ENCODE data around the gene FHIT.
"Not testable (repeated sequence)": the region's sequence is repeated elsewhere in the genome, so short reads cannot be mapped to it uniquely, and the experiment has no call there.

FHIT gene

GRCh38 chr3:59821274-59821673 lies 1430.0 kb downstream of the FHIT start:
- DNase-seq (ENCODE audit: low read depth) = no peak

DNA sequence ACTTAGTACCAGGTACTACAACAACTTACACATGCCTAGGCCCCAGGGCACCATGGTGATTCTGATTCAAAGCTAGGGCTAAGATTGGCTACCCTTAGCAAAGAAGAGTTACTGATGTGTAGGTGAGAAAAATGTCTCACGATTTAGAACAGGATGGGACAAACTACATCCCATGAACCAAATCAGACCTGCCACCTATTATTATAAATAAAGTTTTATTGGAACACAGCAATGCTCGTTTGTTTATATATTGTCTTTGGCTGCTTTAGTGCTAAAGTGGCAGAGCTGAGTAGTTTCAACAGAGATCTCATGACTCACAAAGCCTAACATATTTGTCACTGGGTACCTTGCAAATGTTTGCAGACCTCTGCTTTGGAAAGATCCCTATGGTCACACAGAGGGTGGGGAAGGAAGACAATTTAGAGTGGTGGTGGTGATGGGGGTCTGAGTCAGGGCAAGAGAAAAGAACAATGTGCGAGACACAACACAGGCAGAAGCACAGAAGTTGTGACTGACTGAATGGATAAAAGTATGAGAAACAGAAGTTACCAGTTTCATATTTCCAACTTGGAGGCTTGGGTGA lies 1430.8 kb downstream of the FHIT start:
- DNase-seq (ENCODE audit: low read depth) = no peak

DNA sequence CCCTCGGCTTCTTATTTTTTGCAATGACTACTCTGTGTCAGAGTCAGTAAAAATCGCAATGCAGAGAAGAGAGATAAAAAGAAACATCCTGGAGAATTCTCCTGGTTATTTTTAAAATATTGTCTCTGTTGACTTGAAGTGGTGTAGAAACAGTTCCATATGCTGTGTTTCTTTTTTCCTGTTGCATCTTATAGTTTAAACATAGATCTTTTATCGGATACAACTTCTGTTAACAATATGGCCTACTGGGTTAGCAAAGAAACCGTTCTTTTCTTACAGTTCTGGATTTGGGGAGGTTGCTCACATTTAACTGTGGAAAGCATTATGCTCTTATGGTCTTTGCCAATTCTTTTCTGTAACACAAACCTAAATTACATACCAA lies 1432.3 kb downstream of the FHIT start:
- no peak for DNase-seq (ENCODE audit: low read depth)

DNA sequence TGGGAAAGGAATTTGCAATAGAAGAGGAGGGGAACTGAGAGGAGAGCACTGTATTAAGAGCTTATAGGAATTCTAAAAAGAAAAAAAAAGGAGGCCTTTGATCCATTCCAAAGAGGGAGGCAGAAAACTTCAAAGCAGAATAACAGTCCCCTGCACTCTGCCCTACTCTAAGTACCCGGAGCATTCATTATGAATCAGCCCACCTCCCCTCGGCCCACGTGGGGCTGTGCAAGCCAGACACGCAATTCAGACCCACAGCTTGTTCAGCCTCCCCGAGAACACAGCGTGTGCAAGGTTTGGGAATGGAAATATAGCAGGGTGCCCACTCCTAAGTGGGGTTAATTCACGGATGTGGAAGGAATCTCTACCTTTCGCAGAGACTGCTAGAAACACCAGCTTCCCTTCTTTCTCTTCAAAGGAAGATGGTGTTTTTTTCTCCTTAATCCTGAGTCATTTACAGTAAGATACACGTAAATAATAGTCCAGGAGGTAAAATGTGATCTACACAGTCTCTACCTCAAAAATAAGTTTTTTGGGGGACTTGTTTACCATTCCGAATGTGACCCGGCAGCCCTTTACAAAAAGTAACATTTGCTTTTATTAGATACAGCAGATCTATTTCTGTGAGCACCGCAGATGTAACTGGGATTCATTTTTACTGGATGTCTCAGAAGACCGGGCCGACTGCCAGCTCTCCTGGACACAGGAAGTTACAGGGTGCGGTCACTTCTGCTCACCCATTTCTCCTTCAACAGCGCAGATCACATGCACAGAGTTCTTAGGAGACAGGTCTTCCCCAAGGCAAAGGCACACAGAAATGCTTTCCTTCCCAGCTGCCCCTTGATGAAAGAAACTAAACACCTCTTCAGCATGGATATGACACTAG lies 1433.0 kb downstream of the FHIT start:
- no peak for DNase-seq (ENCODE audit: low read depth)

- DNase-seq (ENCODE audit: low read depth) = no peak
Measured at GRCh38 chr3:59817511-59817910, 1433.7 kb downstream of the FHIT start.

DNA sequence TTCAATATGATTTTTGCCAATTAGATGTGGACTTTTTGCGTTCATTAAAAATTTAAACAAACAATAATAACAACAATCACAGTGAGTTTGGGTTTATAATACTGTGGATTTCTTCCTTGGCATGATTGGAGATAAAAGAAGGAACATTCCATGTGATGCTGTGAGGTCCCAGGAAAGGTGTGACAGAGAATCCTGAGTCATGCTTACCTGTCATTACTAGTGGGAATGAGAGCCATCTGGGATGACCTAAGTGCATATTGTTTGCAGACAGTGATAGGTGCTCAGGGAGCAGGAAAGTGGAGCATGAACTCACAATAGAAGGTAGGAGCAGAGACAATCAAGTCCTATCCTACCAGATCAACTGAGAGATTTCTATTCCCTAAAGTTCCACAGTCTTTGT lies 1434.9 kb downstream of the FHIT start:
- DNase-seq (ENCODE audit: low read depth) = no peak

GRCh38 chr3:59813148-59813538 lies 1438.1 kb downstream of the FHIT start:
- no peak for DNase-seq (ENCODE audit: low read depth)

- DNase-seq (ENCODE audit: low read depth) = no peak
Measured at GRCh38 chr3:59812237-59813147, 1438.8 kb downstream of the FHIT start.

DNA sequence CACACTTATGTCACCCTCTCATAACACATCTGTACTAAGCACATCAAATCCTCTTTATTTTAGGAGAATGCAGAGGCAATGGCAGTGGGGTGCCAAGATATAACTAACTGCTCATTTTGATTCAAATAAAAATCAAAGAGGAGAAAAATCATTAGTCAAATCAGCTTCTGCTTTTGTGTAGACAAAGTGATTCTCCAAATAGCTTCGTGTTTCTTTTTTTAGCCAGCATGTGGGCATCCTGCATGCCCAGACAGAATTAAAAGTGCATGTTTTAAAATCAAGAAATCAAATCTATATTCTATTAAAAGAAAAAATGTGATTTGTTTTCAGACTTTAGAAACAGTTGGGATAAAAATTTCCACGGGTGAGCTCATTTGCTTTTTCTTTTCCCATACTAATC lies 1440.1 kb downstream of the FHIT start:
- DNase-seq (ENCODE audit: low read depth) = no peak

GRCh38 chr3:59810606-59811005 lies 1440.6 kb downstream of the FHIT start:
- DNase-seq (ENCODE audit: low read depth) = no peak

DNA sequence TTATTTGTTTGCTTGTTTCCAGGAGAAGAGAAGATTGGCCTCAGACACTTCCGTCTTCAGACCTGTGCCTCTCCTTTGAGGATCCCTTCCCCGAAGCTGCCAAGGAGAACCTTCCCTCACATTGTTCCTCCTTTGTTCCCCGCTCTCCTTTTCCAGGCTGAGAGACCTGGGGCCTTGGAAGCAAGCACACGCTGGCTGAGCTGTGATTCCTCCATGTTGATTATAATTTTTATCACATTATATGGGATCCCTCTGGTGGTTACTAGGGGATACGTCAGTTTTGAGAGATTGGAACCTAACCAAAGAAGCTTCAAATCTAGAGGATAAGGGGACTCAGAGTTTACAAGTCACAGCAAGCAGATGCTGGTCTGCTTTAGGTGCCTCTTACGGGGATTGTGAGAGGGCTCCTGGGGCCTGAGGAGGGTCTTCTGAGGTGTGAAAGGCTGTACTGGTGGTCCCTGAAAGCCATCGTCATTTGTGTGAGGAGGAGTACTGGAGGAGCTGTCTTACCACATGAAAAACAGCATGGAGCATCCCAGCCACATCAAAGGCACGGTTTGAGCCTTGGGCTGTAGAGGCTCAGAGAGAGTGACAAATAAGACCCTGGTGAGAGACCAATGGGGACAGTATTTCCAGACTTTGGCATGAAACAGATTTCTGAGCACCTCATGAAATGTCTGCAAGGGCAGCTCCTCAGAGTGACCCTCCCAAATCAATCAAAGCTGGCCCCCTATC lies 1441.4 kb downstream of the FHIT start:
- DNase-seq (ENCODE audit: low read depth) = no peak

DNA sequence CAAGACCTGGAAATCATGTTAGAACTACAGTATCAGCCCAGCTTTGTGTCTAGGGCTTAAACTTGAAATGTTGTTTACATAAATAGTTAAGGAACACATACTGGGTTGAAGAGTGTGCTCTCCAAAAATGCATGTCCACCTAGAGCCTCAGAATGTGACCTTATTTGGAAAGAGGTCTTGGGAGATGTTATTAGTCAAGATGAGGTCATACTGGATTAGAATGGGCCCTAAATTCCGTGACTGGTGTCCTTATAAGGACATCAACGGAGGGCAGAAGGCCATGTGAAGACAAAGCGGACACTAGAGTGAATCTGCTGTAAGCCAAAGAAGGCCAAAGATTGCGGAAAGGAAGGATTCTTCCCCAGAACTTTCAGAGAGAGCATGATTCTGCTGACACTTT lies 1442.2 kb downstream of the FHIT start:
- no peak for DNase-seq (ENCODE audit: low read depth)

GRCh38 chr3:59808446-59808845 lies 1442.8 kb downstream of the FHIT start:
- no peak for DNase-seq (ENCODE audit: low read depth)

DNA sequence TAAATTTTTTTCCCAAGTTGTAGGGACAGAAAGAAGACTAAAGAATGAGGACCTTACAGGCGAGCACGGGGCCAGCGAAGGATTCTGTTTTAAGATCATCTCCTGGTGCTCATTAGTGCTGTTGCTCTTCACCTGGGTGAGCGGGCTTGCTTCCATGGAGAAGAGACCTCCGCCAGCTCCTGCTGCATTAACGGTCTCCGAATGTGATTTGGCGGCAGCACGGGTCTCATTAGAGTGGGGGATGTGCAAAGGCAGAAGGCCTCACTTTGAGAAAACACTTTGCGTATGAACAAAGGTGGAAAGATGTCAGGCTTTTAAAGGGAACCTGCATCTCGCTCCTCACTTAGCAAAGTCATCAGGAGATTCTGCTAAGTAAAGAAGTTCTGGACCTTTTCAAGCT lies 1448.0 kb downstream of the FHIT start:
- no peak for DNase-seq (ENCODE audit: low read depth)

DNA sequence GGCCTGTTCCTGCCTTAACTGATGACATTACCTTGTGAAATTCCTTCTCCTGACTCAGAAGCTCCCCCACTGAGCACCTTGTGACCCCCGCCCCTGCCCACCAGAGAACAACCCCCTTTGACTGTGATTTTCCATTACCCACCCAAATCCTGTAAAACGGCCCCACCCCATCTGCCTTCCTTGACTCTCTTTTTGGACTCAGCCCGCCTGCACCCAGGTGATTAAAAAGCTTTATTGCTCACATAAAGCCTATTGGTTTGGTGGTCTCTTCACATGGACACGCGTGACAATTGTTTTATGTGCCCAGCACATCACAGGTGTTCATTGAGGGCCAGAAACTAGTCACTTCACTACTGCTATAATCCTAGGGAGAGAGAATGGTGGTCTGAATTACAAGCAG lies 1448.8 kb downstream of the FHIT start:
- DNase-seq (ENCODE audit: low read depth) = not testable (repeated sequence)

DNA sequence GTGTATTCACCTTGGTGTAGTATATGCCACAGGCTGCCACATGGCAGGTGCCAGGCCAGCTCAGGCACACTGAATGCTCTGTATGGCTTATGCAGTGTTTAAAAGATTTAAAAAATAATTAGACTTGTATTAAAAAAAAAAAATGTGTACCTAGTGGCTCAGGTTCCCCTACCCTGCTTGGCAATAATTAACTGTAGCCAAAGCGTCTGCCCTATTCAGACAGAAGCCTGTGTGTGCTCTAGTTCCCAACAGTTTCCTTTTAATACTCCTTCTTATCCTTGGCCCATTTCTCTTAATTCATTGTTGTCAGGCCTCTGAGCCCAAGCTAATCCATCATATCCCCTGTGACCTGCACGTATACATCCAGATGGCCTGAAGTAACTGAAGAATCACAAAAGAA lies 1449.2 kb downstream of the FHIT start:
- DNase-seq (ENCODE audit: low read depth) = no peak

GRCh38 chr3:59800481-59800880 lies 1450.8 kb downstream of the FHIT start:
- no peak for DNase-seq (ENCODE audit: low read depth)

DNA sequence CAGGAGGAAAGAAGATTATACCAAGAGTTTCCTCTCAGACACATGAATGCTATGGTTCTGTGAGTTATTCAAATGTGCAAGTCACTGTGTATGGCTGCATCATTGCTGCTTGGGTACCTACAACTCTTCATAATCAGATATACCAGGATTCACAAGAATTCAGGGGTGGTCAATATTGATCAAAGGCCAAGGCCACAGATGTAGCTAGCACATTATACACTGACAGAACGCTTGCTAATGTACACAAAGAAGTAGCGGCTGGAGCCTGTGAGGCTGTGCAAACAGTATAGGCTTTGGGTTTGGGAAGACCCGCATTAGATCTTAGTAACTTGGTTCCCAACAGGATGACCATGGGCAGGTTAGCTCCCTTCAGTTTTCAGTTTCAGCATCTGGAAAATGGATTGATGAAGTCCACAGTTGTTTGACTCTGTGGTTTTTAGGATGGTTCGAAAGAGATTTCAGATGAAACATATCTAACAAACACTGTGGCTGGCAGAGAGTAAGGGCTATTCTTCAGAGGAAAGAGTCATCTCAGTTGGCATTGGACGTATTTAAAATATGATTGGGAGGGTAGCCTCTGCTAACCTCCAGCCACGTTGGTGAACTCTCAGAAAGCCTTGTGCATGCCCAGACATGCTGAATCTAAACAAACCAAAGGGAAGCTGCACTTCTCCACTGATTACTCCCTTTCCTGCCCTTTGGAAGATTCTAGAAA lies 1452.7 kb downstream of the FHIT start:
- no peak for DNase-seq (ENCODE audit: low read depth)

DNA sequence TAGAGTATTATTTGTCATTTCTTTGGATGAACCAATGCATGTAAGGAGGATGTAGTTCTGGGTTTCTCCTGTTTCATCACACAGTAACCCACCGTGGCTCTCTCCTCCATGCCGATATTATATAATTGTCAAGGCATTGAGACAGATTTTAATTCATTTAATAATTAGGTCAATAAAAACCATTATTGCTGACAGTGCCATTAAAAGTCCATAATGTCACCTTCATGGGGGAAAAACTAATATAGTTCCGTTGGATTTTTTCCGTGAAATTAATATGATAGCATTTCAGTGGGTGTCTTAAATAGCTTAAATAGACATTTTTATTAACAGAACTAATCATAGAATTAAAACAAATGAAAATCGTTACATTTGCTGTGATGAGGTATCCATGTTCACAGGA lies 1453.7 kb downstream of the FHIT start:
- DNase-seq (ENCODE audit: low read depth) = no peak

DNA sequence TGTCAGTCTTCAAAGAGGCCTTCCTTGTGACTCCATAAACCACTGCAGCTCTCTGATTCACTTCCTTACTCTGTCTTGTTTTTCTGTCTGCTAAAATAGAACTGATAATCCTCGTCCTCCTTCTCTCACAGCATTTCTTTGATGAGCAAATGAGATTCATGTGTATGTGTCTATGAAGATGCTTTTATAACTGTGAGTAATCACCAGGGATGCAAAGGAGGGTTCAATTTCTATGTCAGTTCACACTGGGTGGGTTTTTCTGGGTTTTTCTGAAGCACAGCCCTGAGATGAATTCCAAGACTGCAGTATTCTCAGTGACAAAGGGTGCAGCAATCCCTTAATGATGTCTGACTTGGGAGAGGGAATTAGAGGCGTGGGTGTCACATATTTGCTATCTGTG lies 1454.8 kb downstream of the FHIT start:
- no peak for DNase-seq (ENCODE audit: low read depth)

DNA sequence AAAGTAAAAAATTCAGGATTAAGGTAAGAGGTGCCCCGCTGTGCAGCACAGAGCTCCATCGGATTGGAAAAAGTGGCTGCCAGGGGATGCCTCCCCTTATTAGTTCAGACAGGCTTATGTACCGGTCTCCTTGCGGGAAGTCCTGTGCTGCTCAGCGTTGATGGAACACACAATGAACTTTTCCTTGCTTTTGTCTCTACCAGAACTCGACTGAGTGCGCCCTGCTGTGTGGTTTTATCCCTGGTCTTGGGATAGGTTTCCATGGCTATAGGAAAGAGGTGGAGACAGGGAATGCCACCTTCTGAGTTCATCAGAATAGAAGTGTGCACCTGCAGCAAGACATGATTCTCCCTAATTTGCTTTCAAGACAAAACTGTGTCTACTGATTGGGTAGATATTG lies 1455.5 kb downstream of the FHIT start:
- no peak for DNase-seq (ENCODE audit: low read depth)

Measured in activated T-helper 9 cell treated with anti-CD3 and anti-CD28 coated beads, Interleukin-2, amount 50 U/mL, for 16 hours (primary cell).